CD4-positive, CD25-positive, alpha-beta regulatory T cell (primary cell): ENCODE results near the gene NPAS2. TPM values are rescaled to one million over a fixed set of nuclear protein-coding genes. Genes with fewer than 3 reads are reported as not detected.

Experiments
- ATAC-seq, 2 donors: fragments of 150-1000 bp; cut with Tn5 transposase; one replicate each; pipeline ENCODE4 v1.10.0; 2021; ENCODE audit warnings: low read depth in 2 of 2, moderate number of reproducible peaks in 2 of 2, moderate library complexity in 1 of 2
- DNase-seq, 3 donors: peaks; one replicate each; pipeline versions ENCODE4 v3.0.0 to v3.0.0-alpha.2; 2012 to 2022; ENCODE audit warnings: mixed read lengths in 1 of 3
- H3K27ac ChIP-seq: one replicate; pipeline ENCODE4 v1.7.0; 2013; ENCODE audit warnings: mild to moderate bottlenecking, low read length; ENCODE audit not compliant: insufficient read depth, poor library complexity, severe bottlenecking
- H3K27me3 ChIP-seq: one replicate; pipeline ENCODE4 v1.7.0; 2013; ENCODE audit warnings: low read length; ENCODE audit not compliant: control insufficient read depth, insufficient read depth
- H3K36me3 ChIP-seq: one replicate; pipeline ENCODE4 v1.7.0; 2013; ENCODE audit warnings: mild to moderate bottlenecking, low read length, moderate library complexity; ENCODE audit not compliant: control insufficient read depth, insufficient read depth
- H3K4me1 ChIP-seq: 2 replicates; pipeline ENCODE4 v1.7.0; 2013; ENCODE audit warnings: mild to moderate bottlenecking, low read length; ENCODE audit not compliant: insufficient read depth, control insufficient read depth, poor library complexity, severe bottlenecking
- H3K4me3 ChIP-seq: one replicate; pipeline ENCODE4 v1.7.0; 2013; ENCODE audit warnings: low read depth, mild to moderate bottlenecking, low read length, moderate library complexity
- H3K9me3 ChIP-seq, 2 experiments: 1 replicate in 1 of 2; 2 replicates in 1 of 2; pipeline ENCODE4 v1.7.0; 2013; ENCODE audit warnings: low read length in 2 of 2, mild to moderate bottlenecking in 1 of 2, moderate library complexity in 1 of 2; ENCODE audit not compliant: control insufficient read depth in 2 of 2
- H3K27ac Mint-ChIP-seq, 3 donors: one replicate each; pipeline ENCODE4 v1.8.0; 2020 to 2022; ENCODE audit warnings: mild to moderate bottlenecking in 3 of 3, mixed read lengths in 3 of 3, moderate library complexity in 2 of 3
- H3K27me3 Mint-ChIP-seq: one replicate; pipeline ENCODE4 v1.8.0; 2022; ENCODE audit warnings: mild to moderate bottlenecking, mixed read lengths
- H3K36me3 Mint-ChIP-seq: one replicate; pipeline ENCODE4 v1.8.0; 2020; ENCODE audit warnings: mixed read lengths
- H3K4me1 Mint-ChIP-seq, 4 donors: one replicate each; pipeline ENCODE4 v1.8.0; 2020 to 2022; ENCODE audit warnings: mixed read lengths in 4 of 4, mild to moderate bottlenecking in 1 of 4
- H3K4me3 Mint-ChIP-seq, 4 donors: one replicate each; pipeline ENCODE4 v1.8.0; 2020 to 2022; ENCODE audit warnings: mild to moderate bottlenecking in 4 of 4, mixed read lengths in 4 of 4, moderate library complexity in 3 of 4
- H3K9me3 Mint-ChIP-seq, 7 donors: one replicate each; pipeline ENCODE4 v1.8.0; 2020 to 2022; ENCODE audit warnings: mixed read lengths in 7 of 7, mild to moderate bottlenecking in 3 of 7, moderate library complexity in 2 of 7
- polyA plus RNA-seq, 4 donors: library from polyadenylated mRNA; unstranded; fragments of 300-500 nt; fragmentation: Illumina TruSeq; gene quantifications; one replicate each; pipeline ENCODE4 v1.2.3, GENCODE V29; 2021
- total RNA-seq: library from RNA; stranded (reverse); gene quantifications from one replicate; pipeline ENCODE4 v1.2.3, GENCODE V29; 2022

The NPAS2 gene
- total and polyA plus RNA-seq, 5 donors from 2014 or later, result 0.22 to 0.72 (median 0.54) TPM; not detected in 1

DNA sequence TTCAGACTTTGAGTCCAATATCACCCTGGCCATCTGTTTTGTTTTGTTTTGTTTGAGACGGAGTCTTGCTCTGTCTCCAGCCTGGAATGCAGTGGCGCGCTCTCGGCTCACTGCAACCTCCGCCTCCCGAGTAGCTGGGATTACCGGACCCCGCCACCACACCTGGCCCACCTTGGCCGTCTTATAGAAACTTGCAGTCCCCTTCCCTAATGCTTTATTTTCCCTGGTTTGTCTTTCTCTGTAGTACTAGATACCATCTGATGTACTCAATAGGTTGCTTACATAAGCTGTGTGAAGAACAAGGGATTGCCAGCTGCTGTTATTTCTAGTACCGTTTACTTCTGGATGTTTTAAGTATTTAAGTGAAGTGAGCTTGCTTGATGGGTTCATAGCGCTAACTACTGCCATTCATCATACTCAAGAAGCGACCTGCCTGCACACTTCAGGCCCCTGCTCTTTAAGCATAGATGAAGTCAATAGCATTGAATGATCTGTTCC, 183.4 kb downstream of the NPAS2 start:
- H3K4me1 Mint-ChIP-seq, result peaks cover 11 to 49% (median 41%) of the 10 kb centered on the region in 4 donors
- peak overlapping the region; percentile 91 to 99 (median 95) for H3K27ac Mint-ChIP-seq
- peaks cover 48% of the 10 kb centered on the region for H3K36me3 Mint-ChIP-seq
- peak in 1 of 3 donors; percentile 11 for DNase-seq
- no peak for ATAC-seq
- Histone ChIP-seq H3K4me3 (peak overlapping the region; percentile 94), H3K27ac (peak overlapping the region; percentile 86), H3K4me1 (peaks cover 29% of the 10 kb centered on the region), H3K27me3 (no peaks in the 10 kb centered on the region), H3K9me3 (no peaks in the 10 kb centered on the region), H3K36me3 (peaks cover 47% of the 10 kb centered on the region)
- peak overlapping the region; percentile 92 to 98 (median 96) for H3K4me3 Mint-ChIP-seq
- no peaks in the 10 kb centered on the region for H3K27me3 Mint-ChIP-seq
- no peaks in the 10 kb centered on the region for H3K9me3 Mint-ChIP-seq

DNA sequence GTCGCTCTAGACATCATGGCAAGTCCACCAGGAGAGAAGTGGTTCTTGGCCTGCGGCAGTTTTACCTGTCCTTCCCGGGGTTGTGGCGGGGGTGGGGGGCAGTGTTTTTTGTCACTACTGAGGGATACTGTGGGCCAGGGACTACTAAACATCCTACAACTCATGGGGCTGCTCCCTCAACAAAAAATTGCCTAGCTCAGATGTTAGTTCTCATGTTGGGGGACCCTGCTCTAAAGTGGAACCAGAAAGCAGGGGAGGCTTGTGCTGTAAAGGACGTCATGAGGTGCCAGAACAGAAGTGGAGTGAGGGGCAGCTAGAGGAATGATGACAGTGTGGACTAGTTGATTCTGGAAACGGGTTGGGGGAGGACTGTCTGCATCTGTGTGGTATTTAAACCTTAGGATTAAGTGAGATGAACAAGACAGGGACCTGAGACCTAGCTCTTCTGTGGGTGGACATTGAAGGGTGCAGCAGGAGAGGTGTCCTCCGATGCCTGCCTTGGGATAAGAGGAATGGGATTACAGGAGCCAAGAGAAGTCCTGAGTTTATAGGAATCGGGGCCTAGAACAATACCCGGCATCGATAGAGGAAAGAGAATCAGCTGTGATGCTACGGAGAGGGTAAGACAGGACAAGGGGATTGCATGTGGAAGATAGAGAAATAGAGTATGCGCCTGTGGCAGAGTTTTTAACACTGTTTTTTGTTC, 184.8 kb downstream of the NPAS2 start:
- Histone ChIP-seq H3K9me3 (no peaks in the 10 kb centered on the region), H3K27me3 (no peaks in the 10 kb centered on the region), H3K4me1 (peaks cover 29% of the 10 kb centered on the region), H3K27ac (peak overlapping the region; percentile 86), H3K4me3 (no peak overlapping the region), H3K36me3 (peaks cover 50% of the 10 kb centered on the region)
- no peaks in the 10 kb centered on the region for H3K9me3 Mint-ChIP-seq
- H3K36me3 Mint-ChIP-seq, result peaks cover 54% of the 10 kb centered on the region
- peak overlapping the region; percentile 50 to 99 (median 95) for H3K27ac Mint-ChIP-seq
- peaks cover 11 to 53% (median 46%) of the 10 kb centered on the region in 4 donors for H3K4me1 Mint-ChIP-seq
- no peak for ATAC-seq
- no peaks in the 10 kb centered on the region for H3K27me3 Mint-ChIP-seq
- DNase-seq, result no peak
- H3K4me3 Mint-ChIP-seq, result peak overlapping the region; percentile 72 to 98 (median 96)

DNA sequence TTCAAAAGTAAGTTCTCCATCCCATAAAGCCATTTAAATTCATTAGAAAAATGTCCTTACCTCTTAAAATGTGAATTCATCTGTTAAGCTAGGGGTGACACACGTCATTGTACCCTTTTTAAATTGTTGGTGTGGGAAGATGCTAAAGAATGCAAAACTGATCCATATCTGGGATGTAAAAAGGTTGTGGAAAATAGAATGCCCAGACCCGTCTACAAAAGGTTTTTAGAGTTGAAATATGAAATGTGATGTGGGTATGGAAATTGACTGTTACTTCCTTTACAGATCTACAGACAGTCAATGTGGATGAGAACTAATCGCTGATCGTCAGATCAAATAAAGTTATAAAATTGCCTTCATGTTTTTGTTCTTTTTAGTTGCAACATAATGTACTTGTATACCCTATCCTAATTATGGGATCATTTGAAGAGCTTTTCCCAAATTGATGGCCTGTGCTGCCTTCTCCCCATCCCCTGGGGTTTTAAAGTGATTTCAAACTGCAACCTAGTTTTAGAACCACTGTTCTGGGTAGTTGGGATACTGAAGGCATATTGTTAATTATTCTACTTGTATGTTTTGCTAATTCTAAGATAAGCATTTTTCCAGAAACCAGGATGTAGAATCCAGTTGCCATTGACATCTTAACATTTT, 186.3 kb downstream of the NPAS2 start:
- Mint-ChIP-seq H3K27me3 (no peaks in the 10 kb centered on the region), H3K4me1 (peaks cover 11 to 53% (median 48%) of the 10 kb centered on the region in 4 donors), H3K36me3 (peaks cover 54% of the 10 kb centered on the region), H3K4me3 (peak overlapping the region in 2 of 4 donors; percentile 21 to 72), H3K9me3 (peaks cover 0 to 2% (median 0%) of the 10 kb centered on the region in 7 donors), H3K27ac (no peak overlapping the region)
- H3K4me1 ChIP-seq, result peaks cover 29% of the 10 kb centered on the region
- ATAC-seq (no peak), DNase-seq (no peak)
- H3K4me3 ChIP-seq, result no peak overlapping the region
- no peaks in the 10 kb centered on the region for H3K27me3 ChIP-seq
- no peak overlapping the region for H3K27ac ChIP-seq
- H3K36me3 ChIP-seq, result peaks cover 55% of the 10 kb centered on the region
- no peaks in the 10 kb centered on the region for H3K9me3 ChIP-seq

DNA sequence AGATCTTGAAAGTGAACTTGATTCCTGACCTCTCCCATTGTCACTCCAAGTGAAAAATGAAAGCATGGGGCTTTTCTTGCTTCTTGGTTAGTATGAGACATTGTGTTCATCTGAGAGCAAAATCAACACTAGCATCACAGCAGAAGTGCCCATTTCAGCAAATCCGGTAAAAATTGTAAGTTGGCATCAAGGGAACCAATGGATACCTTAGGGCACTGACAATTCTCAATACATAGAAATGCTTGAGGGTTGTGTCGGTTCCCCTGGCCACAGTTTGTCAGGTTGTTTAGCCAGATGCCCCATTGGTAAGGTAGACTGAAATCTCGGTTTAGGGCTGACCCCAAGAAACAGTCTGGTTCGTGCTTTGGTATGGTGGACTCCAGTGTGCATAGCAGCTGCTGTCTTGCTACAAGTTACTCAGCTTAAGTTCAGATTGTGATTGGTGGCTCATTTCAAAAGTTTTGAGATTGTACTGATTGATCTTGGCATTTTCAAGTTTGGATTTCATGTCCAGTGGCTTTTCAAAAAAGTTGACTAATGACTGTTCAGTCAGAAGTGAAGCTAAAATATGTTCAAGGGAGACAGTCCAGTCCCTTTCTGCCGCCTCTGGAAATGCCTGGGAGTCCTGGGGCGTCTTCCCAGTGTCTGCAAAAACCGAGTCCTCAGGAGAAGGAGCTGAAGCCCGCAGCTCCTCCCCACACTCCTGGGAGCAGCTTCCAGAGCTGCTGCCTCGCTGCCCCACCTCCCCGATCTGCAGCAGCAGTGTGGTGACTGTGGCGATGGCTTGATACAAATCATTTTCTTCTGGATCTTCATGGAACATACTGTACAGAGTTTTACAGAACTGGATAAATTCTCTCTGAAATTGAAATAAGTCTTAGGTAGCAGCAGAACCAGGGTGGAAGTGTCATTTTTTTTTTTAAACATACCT, 187.7 kb downstream of the NPAS2 start:
- Histone ChIP-seq H3K36me3 (peaks cover 64% of the 10 kb centered on the region), H3K27me3 (no peaks in the 10 kb centered on the region), H3K9me3 (no peaks in the 10 kb centered on the region), H3K4me1 (peaks cover 21% of the 10 kb centered on the region), H3K4me3 (no peak overlapping the region), H3K27ac (no peak overlapping the region)
- Mint-ChIP-seq H3K9me3 (peaks cover 0 to 2% (median 0%) of the 10 kb centered on the region in 7 donors), H3K27me3 (no peaks in the 10 kb centered on the region), H3K4me1 (peaks cover 13 to 51% (median 48%) of the 10 kb centered on the region in 4 donors), H3K4me3 (peak overlapping the region in 1 of 4 donors; percentile 50), H3K36me3 (peaks cover 54% of the 10 kb centered on the region), H3K27ac (no peak overlapping the region)
- ATAC-seq (no peak), DNase-seq (no peak)

DNA sequence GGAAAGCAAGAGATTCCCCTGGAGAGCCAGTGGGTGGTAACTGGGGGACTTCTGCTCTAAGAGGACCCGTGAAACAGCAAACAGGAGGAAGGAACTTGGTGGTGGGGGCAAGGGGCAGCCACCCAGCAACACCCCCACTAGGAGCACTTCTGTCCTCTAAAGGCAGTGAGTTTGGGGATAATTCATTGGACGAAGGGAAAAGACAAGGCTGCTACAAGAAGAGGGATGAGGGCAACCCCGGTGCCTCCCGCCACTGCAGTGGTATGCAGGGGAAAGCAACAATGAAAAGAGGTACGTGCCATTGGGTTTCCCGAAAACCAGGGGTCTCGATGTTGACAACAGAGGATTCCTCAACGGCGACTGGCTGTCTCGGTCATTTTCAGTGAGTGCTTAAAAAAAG, 191.2 kb downstream of the NPAS2 start:
- peaks cover 47% of the 10 kb centered on the region for H3K36me3 ChIP-seq
- H3K27ac ChIP-seq, result no peak overlapping the region
- H3K4me3 ChIP-seq, result no peak overlapping the region
- no peak for DNase-seq
- H3K9me3 Mint-ChIP-seq, result peaks cover 0 to 2% (median 0%) of the 10 kb centered on the region in 7 donors
- peaks cover 10 to 33% (median 20%) of the 10 kb centered on the region in 4 donors for H3K4me1 Mint-ChIP-seq
- no peak overlapping the region for H3K4me3 Mint-ChIP-seq
- H3K36me3 Mint-ChIP-seq, result peaks cover 29% of the 10 kb centered on the region
- H3K27ac Mint-ChIP-seq, result peak overlapping the region in 1 of 3 donors; percentile 65
- H3K9me3 ChIP-seq, result no peaks in the 10 kb centered on the region
- H3K27me3 ChIP-seq, result no peaks in the 10 kb centered on the region
- no peaks in the 10 kb centered on the region for H3K4me1 ChIP-seq
- ATAC-seq, result no peak
- H3K27me3 Mint-ChIP-seq, result no peaks in the 10 kb centered on the region

DNA sequence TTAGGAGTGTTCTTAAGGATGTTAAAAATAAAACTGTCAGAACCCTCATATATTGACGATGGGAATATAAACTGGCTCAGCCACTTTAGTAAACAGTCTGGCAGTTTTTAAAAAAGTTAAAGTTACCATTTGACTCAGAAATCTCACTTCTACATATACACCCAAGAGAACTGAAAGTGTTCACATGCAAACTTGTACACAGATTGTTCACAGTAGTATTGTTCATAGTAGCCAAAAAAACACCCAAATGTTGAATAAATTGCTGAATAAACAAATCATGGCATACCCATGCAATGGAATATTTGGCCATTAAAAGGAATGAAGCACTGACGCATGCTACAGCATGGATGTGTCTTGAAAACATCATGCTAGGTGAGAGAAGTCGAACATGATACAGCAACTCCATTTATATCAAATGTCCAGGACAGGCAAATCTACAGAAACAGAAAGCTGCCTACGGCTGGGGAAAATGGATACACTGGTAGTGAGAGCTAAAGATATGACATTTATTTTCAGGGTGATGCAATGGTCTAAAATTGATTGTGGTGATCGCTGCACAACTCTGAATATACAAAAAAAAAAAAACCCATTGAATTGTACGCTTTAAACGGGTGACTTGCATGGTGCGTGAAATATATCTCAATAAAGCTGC, 192.2 kb downstream of the NPAS2 start:
- Mint-ChIP-seq H3K9me3 (peaks cover 0 to 2% (median 0%) of the 10 kb centered on the region in 7 donors), H3K36me3 (peaks cover 23% of the 10 kb centered on the region), H3K27ac (peak overlapping the region in 2 of 3 donors; percentile 20 to 41), H3K4me1 (peaks cover 10 to 33% (median 18%) of the 10 kb centered on the region in 4 donors), H3K27me3 (no peaks in the 10 kb centered on the region), H3K4me3 (no peak overlapping the region)
- Histone ChIP-seq H3K27ac (no peak overlapping the region), H3K36me3 (peaks cover 37% of the 10 kb centered on the region), H3K4me1 (no peaks in the 10 kb centered on the region), H3K9me3 (no peaks in the 10 kb centered on the region), H3K4me3 (no peak overlapping the region), H3K27me3 (no peaks in the 10 kb centered on the region)
- ATAC-seq (no peak), DNase-seq (no peak)

DNA sequence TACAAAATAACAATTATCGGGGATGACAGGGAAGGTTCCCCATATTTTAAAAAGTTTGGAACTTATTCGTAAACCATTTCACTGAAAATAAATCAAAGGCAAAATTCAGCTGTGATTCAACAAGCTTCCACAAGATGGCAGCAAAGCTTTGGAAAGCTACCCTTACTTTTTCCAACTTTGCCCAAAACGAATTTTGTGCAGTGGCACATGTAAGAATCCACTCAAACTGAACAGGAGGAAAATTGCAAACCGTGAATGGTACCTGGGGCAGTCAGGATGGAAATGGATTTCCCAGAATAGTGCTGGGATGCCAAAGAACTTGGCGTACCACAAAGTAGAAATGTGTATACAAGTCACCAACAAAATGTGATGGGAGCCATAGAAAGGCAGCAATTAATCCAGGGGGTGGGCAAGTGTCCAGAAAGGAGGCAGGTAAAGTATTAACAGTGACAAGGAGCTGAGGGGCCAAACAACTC, 192.8 kb downstream of the NPAS2 start:
- Histone ChIP-seq H3K27me3 (no peaks in the 10 kb centered on the region), H3K4me3 (no peak overlapping the region), H3K27ac (no peak overlapping the region), H3K36me3 (peaks cover 31% of the 10 kb centered on the region), H3K4me1 (no peaks in the 10 kb centered on the region), H3K9me3 (no peaks in the 10 kb centered on the region)
- no peak for ATAC-seq
- peaks cover 19% of the 10 kb centered on the region for H3K36me3 Mint-ChIP-seq
- peaks cover 10 to 29% (median 17%) of the 10 kb centered on the region in 4 donors for H3K4me1 Mint-ChIP-seq
- peak; percentile 31 to 43 (median 40) for DNase-seq
- H3K4me3 Mint-ChIP-seq, result no peak overlapping the region
- peak overlapping the region in 2 of 3 donors; percentile 20 to 41 for H3K27ac Mint-ChIP-seq
- peaks cover 0 to 2% (median 0%) of the 10 kb centered on the region in 7 donors for H3K9me3 Mint-ChIP-seq
- no peaks in the 10 kb centered on the region for H3K27me3 Mint-ChIP-seq
